Vagina (tissue), 2 donors: Measurements from ENCODE around the gene KRT71. TPM values are rescaled to one million over a fixed set of nuclear protein-coding genes. Genes with fewer than 3 reads are reported as not detected.

Experiments used
- DNase-seq, 2 donors: peaks; one replicate each; pipeline ENCODE4 v3.0.0-alpha.2; 2017; ENCODE audit errors: extremely low spot score in 2 of 2
- H3K27ac ChIP-seq: fragments of 200-600 bp; sonication (generic); one replicate; pipeline ENCODE4 v1.5.1; 2019
- H3K27me3 ChIP-seq: fragments of 200-600 bp; sonication (generic); one replicate; pipeline ENCODE4 v1.5.1; 2019
- H3K36me3 ChIP-seq, 2 donors: fragments of 200-600 bp; sonication (generic); one replicate each; pipeline ENCODE4 v1.5.1; 2017 to 2019
- H3K4me1 ChIP-seq: fragments of 200-600 bp; sonication (generic); one replicate; pipeline ENCODE4 v1.5.1; 2019
- H3K4me3 ChIP-seq, 2 donors: fragments of 200-600 bp; sonication (generic); 1 replicate in 1 of 2; 2 replicates in 1 of 2; pipeline ENCODE4 v1.5.1; 2016 to 2019
- H3K9me3 ChIP-seq: fragments of 200-600 bp; sonication (generic); one replicate; pipeline ENCODE4 v1.5.1; 2019
- POLR2A ChIP-seq, 2 donors: fragments of 450-650 bp; IDR thresholded peaks; one replicate each; pipeline ENCODE4 v1.6.1; 2017; ENCODE audit warnings: antibody characterized with exemption in 2 of 2, mild to moderate bottlenecking in 2 of 2, moderate library complexity in 2 of 2
- POLR2AphosphoS5 ChIP-seq, 2 donors: sonication (generic); formaldehyde crosslinking; IDR thresholded peaks; one replicate each; pipeline ENCODE4 v1.9.0; 2017; ENCODE audit warnings: antibody characterized with exemption in 2 of 2, mild to moderate bottlenecking in 2 of 2, low read depth in 1 of 2; ENCODE audit not compliant: insufficient read depth in 1 of 2
- intact Hi-C: fragments of 100-400 bp; cut with DNase I; formaldehyde crosslinking; loops from one replicate; pipeline ENCODE4 v1.15.1; 2023
- total RNA-seq: library from RNA; depleted of rRNA; stranded (reverse); fragments of >200 nt; gene quantifications from one replicate; pipeline ENCODE4 v1.2.3, GENCODE V29; 2016
- TF ChIP-seq, protein P1 (sequence below), 3 experiments: fragments of 450-650 bp in 2 of 3; fragments of 200-600 bp in 1 of 3; sonication (generic) in 1 of 3; IDR thresholded peaks; one replicate each; pipeline ENCODE4 v1.5.1; 2017 to 2019; ENCODE audit warnings: antibody characterized with exemption in 3 of 3, mild to moderate bottlenecking in 2 of 3, moderate library complexity in 2 of 3

Gene KRT71
- total RNA-seq: not detected

- H3K36me3 ChIP-seq: no peaks in the 10 kb centered on the region
- H3K4me3 ChIP-seq: no peak within 1 kb of the TSS
- no peak for DNase-seq
- H3K27me3 ChIP-seq: no peaks in the 10 kb centered on the region
- H3K9me3 ChIP-seq: no peaks in the 10 kb centered on the region
- H3K27ac ChIP-seq: no peak within 1 kb of the TSS
- TF ChIP-seq POLR2AphosphoS5 (IDR thresholded peaks at IDR 0.05; ENCODE audit: insufficient read depth in 1 of 2, low read depth in 1 of 2): no peak
- no peak for TF ChIP-seq POLR2A (IDR thresholded peaks at IDR 0.05)
- TF ChIP-seq, protein P1, sequence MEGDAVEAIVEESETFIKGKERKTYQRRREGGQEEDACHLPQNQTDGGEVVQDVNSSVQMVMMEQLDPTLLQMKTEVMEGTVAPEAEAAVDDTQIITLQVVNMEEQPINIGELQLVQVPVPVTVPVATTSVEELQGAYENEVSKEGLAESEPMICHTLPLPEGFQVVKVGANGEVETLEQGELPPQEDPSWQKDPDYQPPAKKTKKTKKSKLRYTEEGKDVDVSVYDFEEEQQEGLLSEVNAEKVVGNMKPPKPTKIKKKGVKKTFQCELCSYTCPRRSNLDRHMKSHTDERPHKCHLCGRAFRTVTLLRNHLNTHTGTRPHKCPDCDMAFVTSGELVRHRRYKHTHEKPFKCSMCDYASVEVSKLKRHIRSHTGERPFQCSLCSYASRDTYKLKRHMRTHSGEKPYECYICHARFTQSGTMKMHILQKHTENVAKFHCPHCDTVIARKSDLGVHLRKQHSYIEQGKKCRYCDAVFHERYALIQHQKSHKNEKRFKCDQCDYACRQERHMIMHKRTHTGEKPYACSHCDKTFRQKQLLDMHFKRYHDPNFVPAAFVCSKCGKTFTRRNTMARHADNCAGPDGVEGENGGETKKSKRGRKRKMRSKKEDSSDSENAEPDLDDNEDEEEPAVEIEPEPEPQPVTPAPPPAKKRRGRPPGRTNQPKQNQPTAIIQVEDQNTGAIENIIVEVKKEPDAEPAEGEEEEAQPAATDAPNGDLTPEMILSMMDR (IDR thresholded peaks at IDR 0.05): no peak
- intact Hi-C loops: no loop called here
- H3K4me1 ChIP-seq: no peaks in the 10 kb centered on the region
Observed at GRCh38 chr12:52552681-52553195, at the start of gene KRT71. TSS of gene KRT71 (minus strand) at chr12:52553145. CDS start at chr12:52553077, 68 bp downstream.

DNA sequence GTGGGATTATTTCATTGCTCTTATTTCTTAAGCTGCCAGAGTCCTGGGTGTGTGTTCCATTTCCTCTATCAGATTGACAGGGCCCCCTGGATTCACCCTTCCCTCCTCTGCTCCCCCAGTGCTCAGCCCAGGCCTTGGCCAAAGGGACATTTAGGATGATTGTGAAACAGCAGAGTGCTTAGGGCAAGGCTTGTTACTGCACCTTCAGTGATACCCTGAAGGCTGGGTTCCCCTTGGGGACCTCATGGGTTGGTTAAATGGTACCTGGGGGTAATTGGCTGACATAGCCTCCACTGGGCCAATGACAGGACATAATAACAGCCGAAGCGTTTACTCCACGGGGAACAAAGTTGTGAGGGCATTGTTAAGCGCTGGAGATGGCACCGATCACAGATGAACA, 49.6 kb upstream of the KRT71 start:
- H3K4me1 ChIP-seq: no peaks in the 10 kb centered on the region
- peak in 1 of 2 donors; percentile 81 for DNase-seq
- no peaks in the 10 kb centered on the region for H3K27me3 ChIP-seq
- H3K36me3 ChIP-seq: no peaks in the 10 kb centered on the region
- TF ChIP-seq POLR2A (IDR thresholded peaks at IDR 0.05) (no peak), POLR2AphosphoS5 (IDR thresholded peaks at IDR 0.05; ENCODE audit: insufficient read depth in 1 of 2, low read depth in 1 of 2) (no peak)
- TF ChIP-seq, protein P1 (IDR thresholded peaks at IDR 0.05): no peak
- H3K9me3 ChIP-seq: no peaks in the 10 kb centered on the region
- H3K4me3 ChIP-seq: no peak overlapping the region
- intact Hi-C loops: no loop called here
- no peak overlapping the region for H3K27ac ChIP-seq

- Histone ChIP-seq H3K9me3 (no peaks in the 10 kb centered on the region), H3K4me3 (no peak overlapping the region), H3K4me1 (no peaks in the 10 kb centered on the region), H3K36me3 (no peaks in the 10 kb centered on the region), H3K27ac (no peak overlapping the region), H3K27me3 (no peaks in the 10 kb centered on the region)
- intact Hi-C loops: no loop called here
- peak in 1 of 2 donors; percentile 64 for DNase-seq
- TF ChIP-seq POLR2A (IDR thresholded peaks at IDR 0.05): no peak
- TF ChIP-seq, protein P1 (IDR thresholded peaks at IDR 0.05): no peak
Observed at GRCh38 chr12:52601671-52602070, 48.7 kb upstream of the KRT71 start.

DNA sequence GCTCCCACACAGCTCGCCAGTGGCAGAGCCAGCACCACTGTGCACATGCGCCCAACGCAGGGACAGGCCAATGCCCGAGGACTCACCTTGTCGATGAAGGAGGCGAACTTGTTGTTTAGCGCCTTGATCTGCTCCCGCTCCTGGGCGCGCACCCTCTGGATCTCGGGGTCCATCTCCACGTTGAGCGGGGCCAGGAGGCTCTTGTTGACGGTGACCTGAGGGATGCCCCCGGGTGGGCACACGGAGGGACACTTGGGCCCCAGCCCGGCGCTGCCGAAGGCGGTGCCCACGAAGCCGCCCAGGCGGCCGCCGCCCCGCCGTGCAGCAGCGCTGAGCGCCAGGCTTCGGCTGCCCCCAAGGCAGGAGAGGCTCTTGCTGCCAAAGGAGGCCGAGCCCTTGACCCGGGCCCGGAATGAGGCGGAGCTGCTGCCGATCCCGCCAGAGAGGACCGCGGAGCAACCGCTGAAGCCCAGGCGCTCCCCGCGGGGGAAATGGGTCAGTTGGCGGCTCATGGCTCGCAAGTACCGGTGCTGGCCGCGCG, 48.1 kb upstream of the KRT71 start, which contains the start of gene KRT72:
KRT72 (minus strand) TSS at position 523 of the 541 bp plus-strand sequence; CDS start at position 512, 11 bp downstream.
- no peaks in the 10 kb centered on the region for H3K27me3 ChIP-seq
- H3K36me3 ChIP-seq: no peaks in the 10 kb centered on the region
- H3K9me3 ChIP-seq: no peaks in the 10 kb centered on the region
- H3K4me3 ChIP-seq: no peak within 1 kb of the TSS
- peak in 1 of 2 donors; percentile 40 for DNase-seq
- no peaks in the 10 kb centered on the region for H3K4me1 ChIP-seq
- TF ChIP-seq POLR2AphosphoS5 (IDR thresholded peaks at IDR 0.05; ENCODE audit: insufficient read depth in 1 of 2, low read depth in 1 of 2) (no peak), POLR2A (IDR thresholded peaks at IDR 0.05) (no peak)
- TF ChIP-seq, protein P1 (IDR thresholded peaks at IDR 0.05): no peak
- intact Hi-C loops: no loop called here
- no peak within 1 kb of the TSS for H3K27ac ChIP-seq

DNA sequence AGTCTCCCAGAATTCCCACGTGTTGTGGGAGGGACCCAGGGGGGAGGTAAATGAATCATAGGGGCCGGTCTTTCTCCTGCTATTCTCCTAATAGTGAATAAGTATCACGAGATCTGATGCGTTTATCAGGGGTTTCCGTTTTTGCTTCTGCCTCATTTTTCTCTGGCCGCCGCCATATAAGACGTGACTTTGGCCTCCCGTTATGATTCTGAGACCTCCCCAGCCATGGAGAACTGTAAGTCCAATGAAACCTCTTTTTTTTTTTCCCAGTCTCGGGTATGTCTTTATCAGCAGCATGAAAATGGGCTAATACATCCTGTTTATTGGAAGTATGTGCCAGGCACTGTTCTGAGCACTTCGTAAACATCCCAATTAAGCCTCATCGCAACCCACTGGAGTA, 47.5 kb upstream of the KRT71 start:
- Histone ChIP-seq H3K4me3 (no peak overlapping the region), H3K9me3 (no peaks in the 10 kb centered on the region), H3K4me1 (no peaks in the 10 kb centered on the region), H3K36me3 (no peaks in the 10 kb centered on the region), H3K27me3 (no peaks in the 10 kb centered on the region), H3K27ac (no peak overlapping the region)
- TF ChIP-seq POLR2A (IDR thresholded peaks at IDR 0.05) (no peak), POLR2AphosphoS5 (IDR thresholded peaks at IDR 0.05; ENCODE audit: insufficient read depth in 1 of 2, low read depth in 1 of 2) (no peak)
- TF ChIP-seq, protein P1 (IDR thresholded peaks at IDR 0.05): no peak
- peak; percentile 40 for DNase-seq
- intact Hi-C loops: no loop called here
